OCI-LY1 (cell line): Measurements from ENCODE around the gene CREG1.
"Not testable (repeated sequence)": the region's sequence is repeated elsewhere in the genome, so short reads cannot be mapped to it uniquely, and the experiment has no call there.

Experiments used
- H2AFZ ChIP-seq: fragments of 200-600 bp; sonication (generic), shearing (Covaris generic); 2 replicates; pipeline ENCODE4 v1.6.0; 2014; ENCODE audit warnings: antibody characterized with exemption, mild to moderate bottlenecking, low read length
- H3F3A ChIP-seq: fragments of 200-600 bp; sonication (generic), shearing (Covaris generic); 2 replicates; pipeline ENCODE4 v1.6.0; 2014; ENCODE audit warnings: mild to moderate bottlenecking, antibody characterized with exemption, low read length, moderate library complexity; ENCODE audit not compliant: insufficient read depth
- H3K27ac ChIP-seq: fragments of 200-600 bp; sonication (generic); 2 replicates; pipeline ENCODE4 v1.5.1; 2014; ENCODE audit warnings: low read length, mixed run types, mild to moderate bottlenecking, low read depth; ENCODE audit not compliant: poor library complexity, severe bottlenecking
- H3K27me3 ChIP-seq: fragments of 200-600 bp; sonication (generic); 2 replicates; pipeline ENCODE4 v1.6.0; 2014; ENCODE audit warnings: antibody characterized with exemption, mild to moderate bottlenecking, low read length, moderate library complexity; ENCODE audit not compliant: insufficient read depth
- H3K36me3 ChIP-seq: fragments of 200-600 bp; sonication (generic); 2 replicates; pipeline ENCODE4 v1.6.1; 2014; ENCODE audit warnings: mild to moderate bottlenecking, antibody characterized with exemption, low read length, moderate library complexity, mixed read lengths; ENCODE audit not compliant: insufficient read depth
- H3K4me1 ChIP-seq: fragments of 200-600 bp; sonication (generic); 2 replicates; pipeline ENCODE4 v1.5.1; 2014; ENCODE audit warnings: mild to moderate bottlenecking, low read length, moderate library complexity; ENCODE audit not compliant: insufficient read depth, severe bottlenecking
- H3K4me2 ChIP-seq: fragments of 200-600 bp; sonication (generic), shearing (Covaris generic); 2 replicates; pipeline ENCODE4 v1.6.1; 2014; ENCODE audit warnings: low read length
- H3K4me3 ChIP-seq: fragments of 200-600 bp; sonication (generic); 2 replicates; pipeline ENCODE4 v1.5.1; 2014; ENCODE audit warnings: low read length, low read depth, mild to moderate bottlenecking, mixed read lengths; ENCODE audit not compliant: poor library complexity, severe bottlenecking
- H3K79me2 ChIP-seq: fragments of 200-600 bp; shearing (Covaris generic); 2 replicates; pipeline ENCODE4 v1.6.1; 2016; ENCODE audit warnings: mixed run types, low read length, mixed read lengths; ENCODE audit not compliant: insufficient read depth
- H3K9ac ChIP-seq: fragments of 200-600 bp; sonication (generic), shearing (Covaris generic); 2 replicates; pipeline ENCODE4 v1.6.1; 2014; ENCODE audit warnings: mild to moderate bottlenecking, low read length, mixed read lengths
- H3K9me2 ChIP-seq: fragments of 200-600 bp; sonication (generic), shearing (Covaris generic); 2 replicates; pipeline ENCODE4 v1.6.1; 2014; ENCODE audit warnings: low read depth, mild to moderate bottlenecking, low read length, mixed read lengths
- H3K9me3 ChIP-seq: fragments of 200-600 bp; shearing (Covaris generic); 2 replicates; pipeline ENCODE4 v1.6.1; 2014; ENCODE audit warnings: low read length, mixed read lengths
- H4K20me1 ChIP-seq: fragments of 200-600 bp; sonication (generic), shearing (Covaris generic); 2 replicates; pipeline ENCODE4 v1.6.0; 2016; ENCODE audit warnings: mild to moderate bottlenecking, low read length; ENCODE audit not compliant: insufficient read depth
- EZH2 ChIP-seq: fragments of 200-600 bp; sonication (generic), shearing (Covaris generic); IDR thresholded peaks from 2 replicates; pipeline ENCODE4 v1.8.0; 2017; ENCODE audit warnings: borderline replicate concordance, mixed run types, mild to moderate bottlenecking, antibody characterized with exemption, low read length, moderate library complexity, mixed read lengths
- TF ChIP-seq, protein P1 (sequence below): fragments of 200-600 bp; sonication (generic), shearing (Covaris generic); IDR thresholded peaks from 2 replicates; pipeline ENCODE4 v1.5.1; 2017; ENCODE audit warnings: mild to moderate bottlenecking, antibody characterized with exemption, low read length, moderate library complexity, mixed read lengths

Gene CREG1

DNA sequence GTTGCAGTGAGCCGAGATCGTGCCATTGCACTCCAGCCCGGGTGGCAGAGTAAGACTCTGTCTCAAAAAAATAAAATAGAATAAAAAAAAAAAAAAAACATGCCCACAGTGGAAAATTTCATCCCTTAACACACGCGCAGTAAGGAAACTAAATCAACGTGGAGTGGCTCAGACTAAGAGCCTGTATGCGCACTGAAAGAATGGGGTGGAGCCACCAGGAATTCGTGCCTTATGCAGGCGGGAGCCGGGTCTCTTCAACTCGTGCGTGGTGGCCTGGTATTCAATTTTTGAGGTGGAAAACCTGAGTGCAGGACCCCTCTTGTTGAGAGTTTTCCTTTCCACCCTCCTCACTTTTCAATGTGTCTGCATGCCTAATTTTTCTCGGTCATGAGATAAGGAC lies 22.1 kb upstream of the CREG1 start:
- Histone ChIP-seq H3K27ac (no peak overlapping the region), H3K79me2 (no peaks in the 10 kb centered on the region), H3K4me1 (no peaks in the 10 kb centered on the region), H3K4me2 (no peak overlapping the region), H4K20me1 (no peaks in the 10 kb centered on the region), H3K36me3 (no peaks in the 10 kb centered on the region; the same call in 1 of the 2 replicates), H2AFZ (no peak overlapping the region), H3F3A (no peaks in the 10 kb centered on the region), H3K9me2 (no peaks in the 10 kb centered on the region), H3K9me3 (peaks cover 9% of the 10 kb centered on the region; the same call in 1 of the 2 replicates), H3K9ac (no peak overlapping the region), H3K27me3 (no peaks in the 10 kb centered on the region), H3K4me3 (no peak overlapping the region)
- TF ChIP-seq, protein P1, sequence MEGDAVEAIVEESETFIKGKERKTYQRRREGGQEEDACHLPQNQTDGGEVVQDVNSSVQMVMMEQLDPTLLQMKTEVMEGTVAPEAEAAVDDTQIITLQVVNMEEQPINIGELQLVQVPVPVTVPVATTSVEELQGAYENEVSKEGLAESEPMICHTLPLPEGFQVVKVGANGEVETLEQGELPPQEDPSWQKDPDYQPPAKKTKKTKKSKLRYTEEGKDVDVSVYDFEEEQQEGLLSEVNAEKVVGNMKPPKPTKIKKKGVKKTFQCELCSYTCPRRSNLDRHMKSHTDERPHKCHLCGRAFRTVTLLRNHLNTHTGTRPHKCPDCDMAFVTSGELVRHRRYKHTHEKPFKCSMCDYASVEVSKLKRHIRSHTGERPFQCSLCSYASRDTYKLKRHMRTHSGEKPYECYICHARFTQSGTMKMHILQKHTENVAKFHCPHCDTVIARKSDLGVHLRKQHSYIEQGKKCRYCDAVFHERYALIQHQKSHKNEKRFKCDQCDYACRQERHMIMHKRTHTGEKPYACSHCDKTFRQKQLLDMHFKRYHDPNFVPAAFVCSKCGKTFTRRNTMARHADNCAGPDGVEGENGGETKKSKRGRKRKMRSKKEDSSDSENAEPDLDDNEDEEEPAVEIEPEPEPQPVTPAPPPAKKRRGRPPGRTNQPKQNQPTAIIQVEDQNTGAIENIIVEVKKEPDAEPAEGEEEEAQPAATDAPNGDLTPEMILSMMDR: no peak
- TF ChIP-seq EZH2: no peak

DNA sequence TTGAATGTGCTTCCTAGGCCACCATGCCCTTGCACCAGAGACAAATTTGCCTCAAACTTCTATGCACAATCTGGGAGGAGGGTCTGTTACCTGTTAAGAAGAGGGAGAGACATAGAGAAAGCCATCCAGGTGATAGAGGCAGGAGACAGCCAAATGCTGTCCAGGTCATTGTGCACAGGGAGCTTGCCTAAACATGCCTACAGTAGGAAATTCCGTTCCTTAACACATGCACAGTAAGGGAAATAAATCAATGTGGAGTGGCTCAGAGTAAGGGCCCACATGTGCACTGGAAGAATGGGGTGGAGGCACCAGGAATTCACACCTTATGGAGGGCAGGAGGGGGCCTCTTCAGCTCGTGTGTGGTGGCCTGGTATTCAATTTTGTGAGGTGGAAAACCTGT lies 19.5 kb upstream of the CREG1 start:
- H3K4me3 ChIP-seq: no peak overlapping the region
- peaks cover 9% of the 10 kb centered on the region; the same call in 1 of the 2 replicates for H3K9me3 ChIP-seq
- H3K27me3 ChIP-seq: no peaks in the 10 kb centered on the region
- H3K4me2 ChIP-seq: no peak overlapping the region
- no peaks in the 10 kb centered on the region for H3K9me2 ChIP-seq
- no peak overlapping the region for H3K27ac ChIP-seq
- TF ChIP-seq, protein P1: no peak
- TF ChIP-seq EZH2: no peak
- peaks cover 6% of the 10 kb centered on the region for H3K4me1 ChIP-seq
- H2AFZ ChIP-seq: no peak overlapping the region
- no peaks in the 10 kb centered on the region for H3F3A ChIP-seq
- H4K20me1 ChIP-seq: no peaks in the 10 kb centered on the region
- no peaks in the 10 kb centered on the region; the same call in 1 of the 2 replicates for H3K36me3 ChIP-seq
- no peaks in the 10 kb centered on the region for H3K79me2 ChIP-seq
- no peak overlapping the region for H3K9ac ChIP-seq

DNA sequence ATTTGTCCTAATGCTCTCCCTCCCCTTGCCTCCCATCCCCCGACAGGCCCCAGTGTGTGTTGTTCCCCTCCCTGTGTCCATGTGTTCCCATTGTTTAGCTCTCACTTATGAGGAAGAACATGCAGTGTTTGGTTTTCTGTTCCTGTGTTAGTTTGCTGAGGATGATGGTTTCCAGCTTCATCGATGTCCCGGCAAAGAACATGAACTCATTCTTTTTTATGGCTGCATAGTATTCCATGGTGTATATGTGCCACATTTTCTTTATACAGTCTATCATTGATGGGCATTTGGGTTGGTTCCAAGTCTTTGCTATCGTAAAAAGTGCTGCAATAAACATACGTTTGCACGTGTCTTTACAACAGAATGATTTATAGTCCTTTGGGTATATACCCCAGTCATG lies 17.1 kb upstream of the CREG1 start:
- H3K4me2 ChIP-seq, H3K79me2 ChIP-seq, H3K9me2 ChIP-seq, H3K4me3 ChIP-seq, H3K36me3 ChIP-seq, H2AFZ ChIP-seq, H3F3A ChIP-seq, H4K20me1 ChIP-seq, H3K27me3 ChIP-seq, H3K27ac ChIP-seq, H3K9ac ChIP-seq, H3K9me3 ChIP-seq: not testable (repeated sequence)
- peaks cover 30% of the 10 kb centered on the region for H3K4me1 ChIP-seq

DNA sequence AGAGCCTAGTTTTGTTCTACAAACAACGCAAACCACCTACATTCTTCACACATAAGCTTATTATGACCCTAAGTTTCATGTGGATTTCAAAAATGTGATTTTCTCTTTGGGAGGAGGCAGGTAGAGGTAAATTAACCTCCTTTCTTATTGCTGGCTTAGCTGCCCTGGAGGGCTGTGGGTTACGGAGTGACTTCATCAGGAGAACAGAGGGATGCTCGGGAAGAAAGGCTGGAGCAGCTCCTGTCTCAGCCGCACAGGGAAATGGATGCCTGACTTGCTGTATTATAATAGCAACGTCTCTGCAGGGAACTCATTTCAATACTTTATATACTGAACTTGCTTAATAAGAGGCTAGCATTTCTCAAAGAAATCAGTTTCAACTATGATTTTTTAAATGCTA lies 14.1 kb upstream of the CREG1 start:
- peaks cover 56% of the 10 kb centered on the region for H3K4me1 ChIP-seq
- no peaks in the 10 kb centered on the region for H3F3A ChIP-seq
- no peaks in the 10 kb centered on the region for H3K9me2 ChIP-seq
- H3K36me3 ChIP-seq: no peaks in the 10 kb centered on the region
- no peaks in the 10 kb centered on the region for H3K27me3 ChIP-seq
- no peak overlapping the region for H3K27ac ChIP-seq
- H3K9ac ChIP-seq: no peak overlapping the region
- H3K79me2 ChIP-seq: no peaks in the 10 kb centered on the region
- H3K4me2 ChIP-seq: no peak overlapping the region
- peaks cover 2% of the 10 kb centered on the region; the same call in 1 of the 2 replicates for H3K9me3 ChIP-seq
- no peak overlapping the region for H2AFZ ChIP-seq
- no peak overlapping the region for H3K4me3 ChIP-seq
- TF ChIP-seq, protein P1: no peak
- no peak for TF ChIP-seq EZH2
- no peaks in the 10 kb centered on the region for H4K20me1 ChIP-seq
